SK-N-SH treated with all-trans-retinoic acid at 6 μM for 48 hours (cell line): ENCODE measurements around the gene RFNG.
A peak's percentile ranks its signal among the peaks of the same experiment; 100 is the strongest.

Experiments used
- ATAC-seq: fragments of 200-7000 bp; cut with Tn5 transposase; 3 replicates; pipeline ENCODE4 v1.9.1; 2020; ENCODE audit warnings: mild to moderate bottlenecking, moderate library complexity
- ARNTL ChIP-seq: fragments of 450-650 bp; formaldehyde crosslinking; IDR thresholded peaks from 2 replicates; pipeline ENCODE4 v1.5.0; 2020; ENCODE audit warnings: low read depth, mild to moderate bottlenecking, moderate library complexity, borderline replicate concordance
- BACH2 ChIP-seq: fragments of 250-450 bp; sonication (Bioruptor Pico); IDR thresholded peaks from 2 replicates; pipeline ENCODE4 v1.9.0; 2021; ENCODE audit warnings: mild to moderate bottlenecking, borderline replicate concordance
- CSDC2 ChIP-seq: fragments of 250-450 bp; sonication (Bioruptor Pico); IDR thresholded peaks from 2 replicates; pipeline ENCODE4 v1.5.0; 2020; ENCODE audit warnings: mild to moderate bottlenecking, moderate library complexity
- ESRRG ChIP-seq: fragments of 250-450 bp; sonication (Bioruptor Pico); IDR thresholded peaks from 2 replicates; pipeline ENCODE4 v1.6.1; 2021; ENCODE audit warnings: mild to moderate bottlenecking
- GLIS3 ChIP-seq: fragments of 250-450 bp; sonication (Bioruptor Pico); IDR thresholded peaks from 2 replicates; pipeline ENCODE4 v1.5.0; 2020; ENCODE audit warnings: mild to moderate bottlenecking, moderate library complexity
- ISL1 ChIP-seq: fragments of 250-450 bp; sonication (Bioruptor Pico); IDR thresholded peaks from 2 replicates; pipeline ENCODE4 v2.1.2; 2022; ENCODE audit warnings: mild to moderate bottlenecking, moderate library complexity
- OSR1 ChIP-seq: fragments of 250-450 bp; sonication (Bioruptor Pico); IDR thresholded peaks from 2 replicates; pipeline ENCODE4 v1.8.0; 2022; ENCODE audit warnings: moderate library complexity, mild to moderate bottlenecking, inconsistent platforms
- PPARA ChIP-seq: fragments of 250-450 bp; sonication (Bioruptor Pico); IDR thresholded peaks from 2 replicates; pipeline ENCODE4 v1.5.0; 2020; ENCODE audit warnings: mild to moderate bottlenecking, borderline replicate concordance
- RARB ChIP-seq: fragments of 250-450 bp; sonication (Bioruptor Pico); IDR thresholded peaks from 2 replicates; pipeline ENCODE4 v1.8.0; 2021; ENCODE audit warnings: mild to moderate bottlenecking, moderate library complexity
- SNAI2 ChIP-seq: fragments of 250-450 bp; sonication (Bioruptor Pico); IDR thresholded peaks from 2 replicates; pipeline ENCODE4 v1.5.0; 2020; ENCODE audit warnings: mild to moderate bottlenecking, moderate library complexity
- TCF4 ChIP-seq: fragments of 250-450 bp; sonication (Bioruptor Pico); IDR thresholded peaks from 2 replicates; pipeline ENCODE4 v1.8.0; 2021; ENCODE audit warnings: mild to moderate bottlenecking, moderate library complexity, borderline replicate concordance
- ZC3H10 ChIP-seq: fragments of 250-450 bp; sonication (Bioruptor Pico); IDR thresholded peaks from 2 replicates; pipeline ENCODE4 v1.5.1; 2021; ENCODE audit warnings: mild to moderate bottlenecking, moderate library complexity
- ZFP3 ChIP-seq: fragments of 250-450 bp; sonication (Bioruptor Pico); IDR thresholded peaks from 2 replicates; pipeline ENCODE4 v1.5.0; 2020; ENCODE audit warnings: mild to moderate bottlenecking, moderate library complexity
- ZFP30 ChIP-seq: fragments of 450-650 bp; formaldehyde crosslinking; IDR thresholded peaks from 2 replicates; pipeline ENCODE4 v1.5.0; 2022; ENCODE audit warnings: mild to moderate bottlenecking, moderate library complexity
- ZNF565 ChIP-seq: fragments of 450-650 bp; formaldehyde crosslinking; conservative IDR thresholded peaks from 2 replicates; pipeline ENCODE4 v1.5.0; 2020; ENCODE audit warnings: low read depth, mild to moderate bottlenecking, moderate library complexity
- ZNF70 ChIP-seq: fragments of 450-650 bp; formaldehyde crosslinking; IDR thresholded peaks from 2 replicates; pipeline ENCODE4 v1.5.0; 2020; ENCODE audit warnings: mild to moderate bottlenecking, moderate library complexity
- ZNF8 ChIP-seq: fragments of 450-650 bp; formaldehyde crosslinking; IDR thresholded peaks from 2 replicates; pipeline ENCODE4 v1.5.0; 2020; ENCODE audit warnings: mild to moderate bottlenecking, moderate library complexity
- TF ChIP-seq, protein P1 (sequence below): fragments of 250-450 bp; sonication (Bioruptor Pico); IDR thresholded peaks from 2 replicates; pipeline ENCODE4 v1.5.0; 2020; ENCODE audit warnings: mild to moderate bottlenecking, moderate library complexity
- TF ChIP-seq, protein P2 (sequence below): fragments of 250-450 bp; sonication (Bioruptor Pico); IDR thresholded peaks from 2 replicates; pipeline ENCODE4 v1.8.0; 2021; ENCODE audit warnings: low read depth, mild to moderate bottlenecking, moderate library complexity, borderline replicate concordance
- TF ChIP-seq, protein P3 (sequence below): fragments of 250-450 bp; sonication (Bioruptor Pico); IDR thresholded peaks from 2 replicates; pipeline ENCODE4 v1.8.0; 2020; ENCODE audit warnings: mild to moderate bottlenecking, moderate library complexity, borderline replicate concordance
- TF ChIP-seq, protein P4 (sequence below): fragments of 250-450 bp; sonication (Bioruptor Pico); IDR thresholded peaks from 2 replicates; pipeline ENCODE4 v1.5.1; 2021; ENCODE audit warnings: mild to moderate bottlenecking, moderate library complexity
- TF ChIP-seq, protein P5 (sequence below): fragments of 250-450 bp; sonication (Bioruptor Pico); IDR thresholded peaks from 2 replicates; pipeline ENCODE4 v1.5.1; 2020; ENCODE audit warnings: low read depth, mild to moderate bottlenecking, moderate library complexity

The RFNG gene

DNA sequence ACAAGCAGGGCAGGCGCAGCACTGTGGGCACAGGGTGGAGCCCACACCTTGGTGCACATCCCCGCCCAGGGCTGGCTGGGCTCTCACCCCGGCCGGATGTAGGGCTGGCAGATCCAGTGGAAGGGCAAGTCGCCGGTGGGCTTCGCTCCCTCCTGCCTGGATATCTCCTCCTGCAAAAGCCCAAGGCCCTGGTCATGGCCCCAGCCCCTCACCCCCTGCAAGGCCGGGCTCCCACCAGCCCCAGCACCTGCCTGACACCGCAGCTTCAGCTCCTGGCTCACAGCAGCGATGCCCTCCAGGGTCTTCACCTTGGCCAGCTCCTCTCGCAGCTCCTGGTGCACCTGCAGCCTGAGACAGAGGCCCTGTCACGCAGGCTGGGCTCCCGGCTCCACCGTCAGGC lies 9.0 kb upstream of the RFNG start:
- ATAC-seq: peak; percentile 1; the same call in 1 of the 3 replicates
- TF ChIP-seq, protein P1, sequence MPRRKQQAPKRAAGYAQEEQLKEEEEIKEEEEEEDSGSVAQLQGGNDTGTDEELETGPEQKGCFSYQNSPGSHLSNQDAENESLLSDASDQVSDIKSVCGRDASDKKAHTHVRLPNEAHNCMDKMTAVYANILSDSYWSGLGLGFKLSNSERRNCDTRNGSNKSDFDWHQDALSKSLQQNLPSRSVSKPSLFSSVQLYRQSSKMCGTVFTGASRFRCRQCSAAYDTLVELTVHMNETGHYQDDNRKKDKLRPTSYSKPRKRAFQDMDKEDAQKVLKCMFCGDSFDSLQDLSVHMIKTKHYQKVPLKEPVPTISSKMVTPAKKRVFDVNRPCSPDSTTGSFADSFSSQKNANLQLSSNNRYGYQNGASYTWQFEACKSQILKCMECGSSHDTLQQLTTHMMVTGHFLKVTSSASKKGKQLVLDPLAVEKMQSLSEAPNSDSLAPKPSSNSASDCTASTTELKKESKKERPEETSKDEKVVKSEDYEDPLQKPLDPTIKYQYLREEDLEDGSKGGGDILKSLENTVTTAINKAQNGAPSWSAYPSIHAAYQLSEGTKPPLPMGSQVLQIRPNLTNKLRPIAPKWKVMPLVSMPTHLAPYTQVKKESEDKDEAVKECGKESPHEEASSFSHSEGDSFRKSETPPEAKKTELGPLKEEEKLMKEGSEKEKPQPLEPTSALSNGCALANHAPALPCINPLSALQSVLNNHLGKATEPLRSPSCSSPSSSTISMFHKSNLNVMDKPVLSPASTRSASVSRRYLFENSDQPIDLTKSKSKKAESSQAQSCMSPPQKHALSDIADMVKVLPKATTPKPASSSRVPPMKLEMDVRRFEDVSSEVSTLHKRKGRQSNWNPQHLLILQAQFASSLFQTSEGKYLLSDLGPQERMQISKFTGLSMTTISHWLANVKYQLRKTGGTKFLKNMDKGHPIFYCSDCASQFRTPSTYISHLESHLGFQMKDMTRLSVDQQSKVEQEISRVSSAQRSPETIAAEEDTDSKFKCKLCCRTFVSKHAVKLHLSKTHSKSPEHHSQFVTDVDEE: no peak
- no peak for TF ChIP-seq RARB (CRISPR knock-in tag)
- TF ChIP-seq, protein P2, sequence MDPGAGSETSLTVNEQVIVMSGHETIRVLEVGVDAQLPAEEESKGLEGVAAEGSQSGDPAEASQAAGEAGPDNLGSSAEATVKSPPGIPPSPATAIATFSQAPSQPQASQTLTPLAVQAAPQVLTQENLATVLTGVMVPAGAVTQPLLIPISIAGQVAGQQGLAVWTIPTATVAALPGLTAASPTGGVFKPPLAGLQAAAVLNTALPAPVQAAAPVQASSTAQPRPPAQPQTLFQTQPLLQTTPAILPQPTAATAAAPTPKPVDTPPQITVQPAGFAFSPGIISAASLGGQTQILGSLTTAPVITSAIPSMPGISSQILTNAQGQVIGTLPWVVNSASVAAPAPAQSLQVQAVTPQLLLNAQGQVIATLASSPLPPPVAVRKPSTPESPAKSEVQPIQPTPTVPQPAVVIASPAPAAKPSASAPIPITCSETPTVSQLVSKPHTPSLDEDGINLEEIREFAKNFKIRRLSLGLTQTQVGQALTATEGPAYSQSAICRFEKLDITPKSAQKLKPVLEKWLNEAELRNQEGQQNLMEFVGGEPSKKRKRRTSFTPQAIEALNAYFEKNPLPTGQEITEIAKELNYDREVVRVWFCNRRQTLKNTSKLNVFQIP: no peak
- no peak for TF ChIP-seq ZFP3 (CRISPR knock-in tag)
- no peak for TF ChIP-seq SNAI2 (CRISPR knock-in tag)
- TF ChIP-seq ZC3H10 (CRISPR knock-in tag): no peak
- no peak for TF ChIP-seq CSDC2
- TF ChIP-seq ZNF8: no peak
- TF ChIP-seq ARNTL (CRISPR knock-in tag): no peak
- TF ChIP-seq, protein P3, sequence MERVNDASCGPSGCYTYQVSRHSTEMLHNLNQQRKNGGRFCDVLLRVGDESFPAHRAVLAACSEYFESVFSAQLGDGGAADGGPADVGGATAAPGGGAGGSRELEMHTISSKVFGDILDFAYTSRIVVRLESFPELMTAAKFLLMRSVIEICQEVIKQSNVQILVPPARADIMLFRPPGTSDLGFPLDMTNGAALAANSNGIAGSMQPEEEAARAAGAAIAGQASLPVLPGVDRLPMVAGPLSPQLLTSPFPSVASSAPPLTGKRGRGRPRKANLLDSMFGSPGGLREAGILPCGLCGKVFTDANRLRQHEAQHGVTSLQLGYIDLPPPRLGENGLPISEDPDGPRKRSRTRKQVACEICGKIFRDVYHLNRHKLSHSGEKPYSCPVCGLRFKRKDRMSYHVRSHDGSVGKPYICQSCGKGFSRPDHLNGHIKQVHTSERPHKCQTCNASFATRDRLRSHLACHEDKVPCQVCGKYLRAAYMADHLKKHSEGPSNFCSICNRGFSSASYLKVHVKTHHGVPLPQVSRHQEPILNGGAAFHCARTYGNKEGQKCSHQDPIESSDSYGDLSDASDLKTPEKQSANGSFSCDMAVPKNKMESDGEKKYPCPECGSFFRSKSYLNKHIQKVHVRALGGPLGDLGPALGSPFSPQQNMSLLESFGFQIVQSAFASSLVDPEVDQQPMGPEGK (CRISPR knock-in tag): no peak
- no peak for TF ChIP-seq ZNF70 (CRISPR knock-in tag)
- no peak for TF ChIP-seq BACH2 (CRISPR knock-in tag)
- no peak for TF ChIP-seq GLIS3
- TF ChIP-seq TCF4 (CRISPR knock-in tag): no peak
- no peak for TF ChIP-seq ESRRG (CRISPR knock-in tag)
- TF ChIP-seq, protein P4, sequence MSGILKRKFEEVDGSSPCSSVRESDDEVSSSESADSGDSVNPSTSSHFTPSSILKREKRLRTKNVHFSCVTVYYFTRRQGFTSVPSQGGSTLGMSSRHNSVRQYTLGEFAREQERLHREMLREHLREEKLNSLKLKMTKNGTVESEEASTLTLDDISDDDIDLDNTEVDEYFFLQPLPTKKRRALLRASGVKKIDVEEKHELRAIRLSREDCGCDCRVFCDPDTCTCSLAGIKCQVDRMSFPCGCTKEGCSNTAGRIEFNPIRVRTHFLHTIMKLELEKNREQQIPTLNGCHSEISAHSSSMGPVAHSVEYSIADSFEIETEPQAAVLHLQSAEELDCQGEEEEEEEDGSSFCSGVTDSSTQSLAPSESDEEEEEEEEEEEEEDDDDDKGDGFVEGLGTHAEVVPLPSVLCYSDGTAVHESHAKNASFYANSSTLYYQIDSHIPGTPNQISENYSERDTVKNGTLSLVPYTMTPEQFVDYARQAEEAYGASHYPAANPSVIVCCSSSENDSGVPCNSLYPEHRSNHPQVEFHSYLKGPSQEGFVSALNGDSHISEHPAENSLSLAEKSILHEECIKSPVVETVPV (CRISPR knock-in tag): no peak
- no peak for TF ChIP-seq ISL1
- TF ChIP-seq PPARA (CRISPR knock-in tag): no peak
- no peak for TF ChIP-seq ZNF565 (CRISPR knock-in tag)
- no peak for TF ChIP-seq OSR1

DNA sequence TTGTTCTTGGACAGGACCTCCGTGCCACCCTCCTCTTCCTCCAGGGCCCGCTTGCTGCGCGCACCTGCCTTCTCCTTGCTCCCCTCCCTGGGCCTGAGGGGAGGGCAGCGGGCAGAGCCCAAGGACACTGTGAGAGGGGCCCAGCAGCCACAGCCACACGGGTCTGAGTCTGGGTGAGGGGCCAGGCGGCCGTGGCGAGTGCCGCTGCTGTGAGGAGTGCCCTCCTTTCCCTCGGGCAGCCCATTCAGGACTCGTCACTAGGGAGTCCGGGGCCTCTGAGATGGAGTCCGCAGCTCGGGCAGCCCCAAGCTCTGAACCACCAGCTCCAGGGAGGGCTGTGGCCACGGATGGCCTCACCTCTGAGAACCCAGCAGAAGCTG lies 8.4 kb upstream of the RFNG start:
- TF ChIP-seq ZC3H10 (CRISPR knock-in tag) (no peak), ZNF565 (CRISPR knock-in tag) (no peak), ZFP30 (CRISPR knock-in tag) (no peak), ZFP3 (CRISPR knock-in tag) (no peak), OSR1 (no peak), CSDC2 (no peak), BACH2 (CRISPR knock-in tag) (no peak), ZNF70 (CRISPR knock-in tag) (no peak), RARB (CRISPR knock-in tag) (no peak), ARNTL (CRISPR knock-in tag) (no peak), SNAI2 (CRISPR knock-in tag) (no peak)
- TF ChIP-seq, protein P1: no peak
- TF ChIP-seq, protein P3 (CRISPR knock-in tag): no peak
- TF ChIP-seq, protein P4 (CRISPR knock-in tag): no peak
- TF ChIP-seq, protein P5, sequence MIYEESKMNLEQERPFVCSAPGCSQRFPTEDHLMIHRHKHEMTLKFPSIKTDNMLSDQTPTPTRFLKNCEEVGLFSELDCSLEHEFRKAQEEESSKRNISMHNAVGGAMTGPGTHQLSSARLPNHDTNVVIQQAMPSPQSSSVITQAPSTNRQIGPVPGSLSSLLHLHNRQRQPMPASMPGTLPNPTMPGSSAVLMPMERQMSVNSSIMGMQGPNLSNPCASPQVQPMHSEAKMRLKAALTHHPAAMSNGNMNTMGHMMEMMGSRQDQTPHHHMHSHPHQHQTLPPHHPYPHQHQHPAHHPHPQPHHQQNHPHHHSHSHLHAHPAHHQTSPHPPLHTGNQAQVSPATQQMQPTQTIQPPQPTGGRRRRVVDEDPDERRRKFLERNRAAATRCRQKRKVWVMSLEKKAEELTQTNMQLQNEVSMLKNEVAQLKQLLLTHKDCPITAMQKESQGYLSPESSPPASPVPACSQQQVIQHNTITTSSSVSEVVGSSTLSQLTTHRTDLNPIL: no peak
- peak; percentile 1; the same call in 2 of the 3 replicates for ATAC-seq
